Astrocyte (in vitro differentiated cells and primary cell): ENCODE results near the gene RPRML. TPM values are rescaled to one million over a fixed set of nuclear protein-coding genes. Genes with fewer than 3 reads are reported as not detected.
"Not testable (repeated sequence)": the region's sequence is repeated elsewhere in the genome, so short reads cannot be mapped to it uniquely, and the experiment has no call there.

Experiments used
- DNase-seq: peaks from one replicate; pipeline ENCODE4 v3.0.0-alpha.2; 2010; ENCODE audit warnings: low read depth
- FAIRE-seq: peaks from 2 replicates; lab custom pipeline; 2011; peaks lifted over from hg19 to GRCh38; lab: Jason Lieb, UNC
- H2AFZ ChIP-seq: 2 replicates; pipeline ENCODE4 v1.6.0; 2012; ENCODE audit warnings: low read depth, low read length, inconsistent platforms
- H3K27ac ChIP-seq: 2 replicates; pipeline ENCODE4 v1.5.1; 2011; ENCODE audit warnings: low read depth, low read length, inconsistent platforms
- H3K27me3 ChIP-seq: 2 replicates; pipeline ENCODE4 v1.6.0; 2011; ENCODE audit warnings: low read length, inconsistent platforms; ENCODE audit not compliant: insufficient read depth
- H3K36me3 ChIP-seq: 2 replicates; pipeline ENCODE4 v1.5.1; 2011; ENCODE audit warnings: low read length, inconsistent platforms; ENCODE audit not compliant: insufficient read depth
- H3K4me1 ChIP-seq: 2 replicates; pipeline ENCODE4 v1.5.1; 2011; ENCODE audit warnings: low read length, inconsistent platforms; ENCODE audit not compliant: insufficient read depth
- H3K4me2 ChIP-seq: 2 replicates; pipeline ENCODE4 v1.6.0; 2012; ENCODE audit warnings: low read length, inconsistent platforms
- H3K4me3 ChIP-seq: 2 replicates; pipeline ENCODE4 v1.5.1; 2011; ENCODE audit warnings: low read depth, mild to moderate bottlenecking, low read length, inconsistent platforms; ENCODE audit not compliant: insufficient read depth
- H3K79me2 ChIP-seq: 2 replicates; pipeline ENCODE4 v1.6.0; 2012; ENCODE audit warnings: mild to moderate bottlenecking, low read length, inconsistent platforms; ENCODE audit not compliant: insufficient read depth
- H3K9ac ChIP-seq: 2 replicates; pipeline ENCODE4 v1.6.0; 2012; ENCODE audit warnings: mild to moderate bottlenecking, low read length, inconsistent platforms
- H3K9me3 ChIP-seq: 2 replicates; pipeline ENCODE4 v1.5.1; 2012; ENCODE audit warnings: low read depth, mild to moderate bottlenecking, low read length, inconsistent platforms; ENCODE audit not compliant: insufficient read depth
- H4K20me1 ChIP-seq: 2 replicates; pipeline ENCODE4 v1.6.0; 2012; ENCODE audit warnings: low read length, inconsistent platforms; ENCODE audit not compliant: insufficient read depth
- H3K27ac Mint-ChIP-seq: one replicate; pipeline ENCODE4 v1.8.0; 2021; ENCODE audit warnings: mild to moderate bottlenecking, mixed read lengths; ENCODE audit not compliant: unreplicated experiment
- H3K27me3 Mint-ChIP-seq: one replicate; pipeline ENCODE4 v1.8.0; 2021; ENCODE audit warnings: low read depth, mixed read lengths; ENCODE audit not compliant: unreplicated experiment
- H3K36me3 Mint-ChIP-seq: one replicate; pipeline ENCODE4 v1.8.0; 2021; ENCODE audit warnings: low read depth, mixed read lengths; ENCODE audit not compliant: unreplicated experiment
- H3K4me1 Mint-ChIP-seq: one replicate; pipeline ENCODE4 v1.8.0; 2021; ENCODE audit warnings: low read depth, mixed read lengths; ENCODE audit not compliant: unreplicated experiment
- H3K4me3 Mint-ChIP-seq: one replicate; pipeline ENCODE4 v1.8.0; 2021; ENCODE audit warnings: mild to moderate bottlenecking, moderate library complexity, mixed read lengths; ENCODE audit not compliant: unreplicated experiment
- H3K9me3 Mint-ChIP-seq: one replicate; pipeline ENCODE4 v1.8.0; 2021; ENCODE audit warnings: mild to moderate bottlenecking, mixed read lengths; ENCODE audit not compliant: unreplicated experiment
- EZH2 ChIP-seq: IDR thresholded peaks from 2 replicates; pipeline ENCODE4 v1.6.1; 2012; ENCODE audit warnings: mild to moderate bottlenecking, low read length, inconsistent platforms; ENCODE audit not compliant: insufficient read depth
- total RNA-seq: library from RNA; stranded (reverse); gene quantifications from 2 replicates; pipeline ENCODE4 v1.2.1, GENCODE V29; 2021
- TF ChIP-seq, protein P1 (sequence below): IDR thresholded peaks from 2 replicates; pipeline ENCODE4 v1.5.1; 2011; ENCODE audit warnings: low read depth, mild to moderate bottlenecking, inconsistent platforms, low read length, moderate library complexity; ENCODE audit not compliant: insufficient read depth

RPRML gene
- total RNA-seq, 1 donor from 2014 or later, result not detected

DNA sequence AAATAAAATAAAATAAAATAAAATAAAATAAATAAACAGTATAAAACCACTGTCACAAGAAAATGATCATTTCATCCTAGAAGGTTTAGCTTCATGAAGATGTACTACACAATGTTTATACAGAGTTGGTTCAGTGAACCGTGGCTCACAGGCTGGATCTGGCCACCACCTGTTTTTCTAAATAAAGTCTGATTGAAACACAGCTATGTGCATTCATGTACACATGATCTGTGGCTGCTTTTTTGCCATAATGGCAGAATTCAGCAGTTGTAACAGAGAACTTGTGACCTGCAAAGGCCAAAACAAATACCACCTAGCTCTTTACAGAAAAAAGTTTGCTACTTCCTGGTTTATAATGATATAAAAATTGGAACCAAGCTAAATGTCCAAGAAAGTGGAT is 12.6 kb upstream of the RPRML start:
- no peaks in the 10 kb centered on the region for H3K36me3 Mint-ChIP-seq
- Histone ChIP-seq H2AFZ (no peak overlapping the region), H3K4me2 (no peak overlapping the region), H4K20me1 (no peaks in the 10 kb centered on the region), H3K79me2 (no peaks in the 10 kb centered on the region), H3K27me3 (peaks cover 2% of the 10 kb centered on the region), H3K36me3 (no peaks in the 10 kb centered on the region), H3K9me3 (no peaks in the 10 kb centered on the region), H3K9ac (no peak overlapping the region), H3K27ac (no peak overlapping the region), H3K4me3 (no peak overlapping the region), H3K4me1 (peaks cover 2% of the 10 kb centered on the region)
- H3K27me3 Mint-ChIP-seq, result peaks cover 40% of the 10 kb centered on the region
- no peak overlapping the region for H3K27ac Mint-ChIP-seq
- H3K4me3 Mint-ChIP-seq, result no peak overlapping the region
- H3K9me3 Mint-ChIP-seq, result peaks cover 3% of the 10 kb centered on the region
- DNase-seq (no peak), FAIRE-seq (no peak)
- no peak for TF ChIP-seq EZH2
- TF ChIP-seq, protein P1, sequence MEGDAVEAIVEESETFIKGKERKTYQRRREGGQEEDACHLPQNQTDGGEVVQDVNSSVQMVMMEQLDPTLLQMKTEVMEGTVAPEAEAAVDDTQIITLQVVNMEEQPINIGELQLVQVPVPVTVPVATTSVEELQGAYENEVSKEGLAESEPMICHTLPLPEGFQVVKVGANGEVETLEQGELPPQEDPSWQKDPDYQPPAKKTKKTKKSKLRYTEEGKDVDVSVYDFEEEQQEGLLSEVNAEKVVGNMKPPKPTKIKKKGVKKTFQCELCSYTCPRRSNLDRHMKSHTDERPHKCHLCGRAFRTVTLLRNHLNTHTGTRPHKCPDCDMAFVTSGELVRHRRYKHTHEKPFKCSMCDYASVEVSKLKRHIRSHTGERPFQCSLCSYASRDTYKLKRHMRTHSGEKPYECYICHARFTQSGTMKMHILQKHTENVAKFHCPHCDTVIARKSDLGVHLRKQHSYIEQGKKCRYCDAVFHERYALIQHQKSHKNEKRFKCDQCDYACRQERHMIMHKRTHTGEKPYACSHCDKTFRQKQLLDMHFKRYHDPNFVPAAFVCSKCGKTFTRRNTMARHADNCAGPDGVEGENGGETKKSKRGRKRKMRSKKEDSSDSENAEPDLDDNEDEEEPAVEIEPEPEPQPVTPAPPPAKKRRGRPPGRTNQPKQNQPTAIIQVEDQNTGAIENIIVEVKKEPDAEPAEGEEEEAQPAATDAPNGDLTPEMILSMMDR, result no peak
- H3K4me1 Mint-ChIP-seq, result peaks cover 3% of the 10 kb centered on the region

DNA sequence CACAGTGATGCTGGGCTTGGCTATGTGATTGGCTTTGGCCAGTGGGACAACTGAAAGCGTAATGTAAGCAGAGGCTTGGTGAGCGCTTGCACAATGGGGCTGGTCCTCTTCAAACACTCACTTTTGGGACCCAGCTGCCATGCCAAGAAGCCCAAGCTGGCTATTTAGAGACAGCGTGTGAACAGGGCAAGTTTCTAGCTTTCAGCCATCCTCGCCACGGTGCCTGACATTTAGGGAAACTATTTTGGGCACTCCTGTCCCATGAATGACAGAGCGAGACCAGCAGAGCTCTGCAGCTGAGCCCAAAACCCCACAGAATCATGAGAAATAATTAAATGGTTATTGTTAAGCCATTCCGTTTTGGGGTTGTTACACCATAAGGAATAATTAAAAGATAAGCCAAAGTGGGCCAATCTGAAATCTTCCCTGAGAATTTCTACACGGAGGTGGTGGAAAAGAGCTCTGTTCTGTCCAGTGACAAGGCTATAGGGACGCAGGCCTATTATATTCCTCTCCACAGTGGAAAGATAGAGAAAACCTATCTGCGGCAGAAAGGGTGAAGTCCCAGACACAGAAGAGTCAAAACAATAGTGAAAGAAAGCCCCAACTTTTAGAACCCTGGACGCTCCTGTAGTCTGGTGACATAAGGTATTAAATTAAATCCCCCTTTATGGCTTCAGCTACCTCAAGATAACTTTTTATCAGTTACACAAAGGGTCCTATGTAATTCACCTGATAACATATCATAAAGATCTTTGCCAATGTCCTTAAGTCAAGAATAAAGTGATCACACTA is 10.8 kb upstream of the RPRML start:
- H3K4me2 ChIP-seq, result no peak overlapping the region
- no peaks in the 10 kb centered on the region for H3K4me1 ChIP-seq
- no peak for DNase-seq
- no peak overlapping the region for H3K4me3 ChIP-seq
- no peak overlapping the region for H3K9ac ChIP-seq
- H4K20me1 ChIP-seq, result no peaks in the 10 kb centered on the region
- H3K9me3 ChIP-seq, result no peaks in the 10 kb centered on the region
- H3K27me3 ChIP-seq, result peaks cover 2% of the 10 kb centered on the region
- no peaks in the 10 kb centered on the region for H3K36me3 ChIP-seq
- no peak overlapping the region for H3K27ac Mint-ChIP-seq
- no peak for FAIRE-seq
- H3K4me1 Mint-ChIP-seq, result no peaks in the 10 kb centered on the region
- H3K36me3 Mint-ChIP-seq, result no peaks in the 10 kb centered on the region
- peaks cover 4% of the 10 kb centered on the region for H3K9me3 Mint-ChIP-seq
- no peaks in the 10 kb centered on the region for H3K79me2 ChIP-seq
- no peak overlapping the region for H3K4me3 Mint-ChIP-seq
- peaks cover 52% of the 10 kb centered on the region for H3K27me3 Mint-ChIP-seq
- no peak overlapping the region for H3K27ac ChIP-seq
- TF ChIP-seq, protein P1, result no peak
- TF ChIP-seq EZH2, result no peak
- no peak overlapping the region for H2AFZ ChIP-seq

DNA sequence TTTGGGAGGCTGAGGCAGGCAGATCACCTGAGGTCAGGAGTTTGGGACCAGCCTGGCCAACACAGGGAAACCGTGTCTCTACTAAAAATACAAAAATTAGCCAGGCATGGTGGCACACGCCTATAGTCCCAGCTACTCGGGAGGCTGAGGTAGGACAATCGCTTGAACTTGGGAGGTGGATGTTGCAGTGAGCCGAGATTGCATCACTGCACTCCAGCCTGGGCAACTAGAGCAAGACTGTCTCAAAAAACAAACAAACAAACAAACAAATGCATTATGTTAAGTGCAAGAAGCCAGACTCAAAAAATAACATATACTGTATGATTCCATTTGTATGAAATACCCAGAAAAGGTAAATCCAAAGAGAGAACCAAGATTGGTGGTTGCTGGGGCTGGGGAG is 8.9 kb upstream of the RPRML start:
- H3K27me3 ChIP-seq, H3K4me1 Mint-ChIP-seq, H3K9me3 Mint-ChIP-seq, H3K9ac ChIP-seq, DNase-seq, H3K9me3 ChIP-seq, H3K4me1 ChIP-seq, H3K4me3 ChIP-seq, H2AFZ ChIP-seq, H3K27ac Mint-ChIP-seq, H3K36me3 Mint-ChIP-seq, H3K36me3 ChIP-seq, FAIRE-seq, H3K4me3 Mint-ChIP-seq, H3K4me2 ChIP-seq, H3K27ac ChIP-seq, H3K79me2 ChIP-seq, H4K20me1 ChIP-seq: not testable (repeated sequence)
- H3K27me3 Mint-ChIP-seq, result peaks cover 56% of the 10 kb centered on the region
